NCI-H2196 treated with DMSO at 0.1 percent for 48 hours (cell line): Measurements from ENCODE around the gene ADORA3.

Experiments used
- DNase-seq: peaks from one replicate; lab custom pipeline; 2025; ENCODE audit not compliant: unreplicated experiment; lab: John Stamatoyannopoulos, UW

The ADORA3 gene

DNA sequence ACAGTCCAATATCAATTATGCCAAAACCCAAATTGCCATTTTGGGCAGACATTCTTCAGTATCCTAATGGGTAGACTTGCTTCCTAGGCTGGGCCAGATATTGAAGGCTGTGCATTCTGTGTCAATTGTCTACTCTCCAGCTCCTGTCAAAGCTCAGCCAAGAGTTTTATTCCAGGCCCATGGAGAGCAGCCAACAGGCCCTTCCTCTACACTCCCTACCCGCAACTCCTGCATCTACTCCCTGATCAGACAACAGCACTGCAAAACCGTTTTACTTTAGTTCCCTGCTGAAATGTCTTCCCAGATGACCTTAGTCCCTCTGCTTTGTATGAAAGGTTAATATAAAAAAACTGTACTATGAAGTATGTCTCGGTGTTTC, 6.6 kb upstream of the ADORA3 start:
- no peak for DNase-seq

GRCh38 chr1:111507411-111508201, 4.2 kb upstream of the ADORA3 start:
- no peak for DNase-seq

- DNase-seq: no peak
Measured at GRCh38 chr1:111506561-111506960, 3.1 kb upstream of the ADORA3 start.

DNA sequence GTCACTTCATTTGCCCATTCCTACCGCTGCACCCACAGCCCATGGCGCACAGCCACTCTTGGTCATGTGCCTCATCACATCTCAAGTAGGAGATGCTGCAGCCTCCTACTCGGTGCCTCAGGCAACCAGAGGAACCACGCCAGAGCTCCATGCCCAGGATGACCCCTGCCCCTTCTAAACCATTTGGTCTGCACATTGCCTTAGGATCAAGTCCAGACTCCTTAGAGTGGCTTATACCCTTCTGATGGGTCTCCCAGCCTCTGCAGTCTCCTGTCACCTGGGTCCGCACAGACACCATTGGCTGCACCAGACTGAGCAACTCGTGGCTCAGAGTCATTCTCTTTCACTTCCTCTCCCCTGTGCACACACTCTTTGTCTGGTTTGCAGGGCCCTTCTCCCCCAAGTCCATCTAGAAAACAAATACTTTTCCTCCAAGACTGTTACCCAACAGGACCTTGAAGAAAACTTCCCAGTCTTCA, 2.2 kb upstream of the ADORA3 start:
- no peak for DNase-seq

- DNase-seq: no peak
Measured at GRCh38 chr1:111504097-111504496, 664 bp upstream of the ADORA3 start.

GRCh38 chr1:111501645-111502044, 1.8 kb downstream of the ADORA3 start:
- DNase-seq: no peak

DNA sequence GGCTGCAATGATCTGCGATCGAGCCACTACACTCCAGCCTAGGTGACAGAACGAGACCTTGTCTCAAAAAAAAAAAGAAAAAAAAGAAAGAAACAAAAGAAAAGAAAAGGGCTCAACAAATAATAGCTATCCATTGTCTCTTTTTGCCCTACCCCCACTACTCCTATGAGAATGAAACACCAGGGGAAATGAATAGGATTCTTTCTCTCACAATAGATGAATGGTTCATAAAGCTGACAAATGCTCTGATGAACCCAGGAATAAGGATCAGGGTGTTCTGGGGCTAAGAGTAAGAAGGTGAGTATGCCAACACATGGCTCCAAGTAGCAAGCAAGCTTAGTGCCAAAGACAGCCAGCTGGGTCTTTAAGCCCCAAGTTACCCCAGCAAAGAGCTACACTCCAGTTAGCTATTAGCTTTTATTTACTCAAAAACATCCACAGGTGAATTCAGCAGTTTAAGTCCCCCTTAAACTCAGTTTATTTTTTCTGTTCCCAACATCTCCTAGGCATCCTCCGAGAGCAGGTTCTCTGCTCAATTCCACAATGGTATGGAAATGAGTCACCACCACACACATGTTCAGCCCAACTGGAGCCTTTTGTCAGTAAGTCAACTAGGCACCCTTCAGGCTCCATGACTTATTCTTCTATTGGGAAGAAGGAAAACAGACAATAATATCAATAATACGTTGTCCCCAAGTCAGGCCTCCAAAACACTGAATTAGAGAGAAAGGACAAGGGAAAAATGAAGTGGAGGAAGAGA, 4.2 kb downstream of the ADORA3 start:
- DNase-seq: no peak

GRCh38 chr1:111497592-111497991, 5.8 kb downstream of the ADORA3 start:
- DNase-seq: no peak

DNA sequence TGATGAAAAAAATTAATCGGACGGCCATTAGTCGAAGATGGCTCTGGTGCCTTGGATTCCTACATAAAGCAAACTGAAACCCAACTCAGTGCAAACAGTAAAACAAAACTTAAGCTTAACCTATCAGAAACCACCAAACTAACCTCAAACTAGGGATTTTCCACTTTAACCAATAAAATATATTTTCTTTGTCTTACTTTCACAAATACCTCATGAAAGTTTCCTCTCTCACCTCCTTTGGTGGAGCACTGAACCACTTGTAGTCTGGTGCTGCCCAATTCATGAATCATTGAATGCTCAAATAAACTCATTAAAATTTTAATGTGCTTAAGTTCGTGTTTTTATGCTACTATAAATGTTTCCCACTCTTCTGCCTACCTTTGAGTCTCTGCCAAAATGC, 7.0 kb downstream of the ADORA3 start:
- DNase-seq: no peak

DNA sequence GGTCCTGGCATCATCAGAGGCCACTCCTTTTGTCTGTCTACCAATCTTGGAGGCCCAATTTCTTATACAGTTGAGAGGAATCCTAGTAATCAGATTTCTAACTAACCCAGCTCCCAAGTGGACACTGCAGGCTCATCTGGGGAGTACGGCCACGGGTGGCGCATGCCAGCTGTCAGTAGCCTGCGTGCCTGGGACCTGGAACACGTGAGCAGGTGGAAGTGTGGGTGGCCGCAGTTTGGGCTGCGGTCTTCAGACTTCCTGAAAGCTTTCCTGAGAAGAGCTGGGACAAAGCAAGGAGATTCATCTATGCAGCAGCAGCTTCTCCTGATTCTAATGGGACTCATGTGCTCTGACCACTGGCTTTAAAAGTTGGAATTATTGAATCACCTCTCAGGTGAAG, 12.4 kb downstream of the ADORA3 start:
- DNase-seq: no peak

- DNase-seq: no peak
Measured at GRCh38 chr1:111490220-111490619, 13.2 kb downstream of the ADORA3 start.

DNA sequence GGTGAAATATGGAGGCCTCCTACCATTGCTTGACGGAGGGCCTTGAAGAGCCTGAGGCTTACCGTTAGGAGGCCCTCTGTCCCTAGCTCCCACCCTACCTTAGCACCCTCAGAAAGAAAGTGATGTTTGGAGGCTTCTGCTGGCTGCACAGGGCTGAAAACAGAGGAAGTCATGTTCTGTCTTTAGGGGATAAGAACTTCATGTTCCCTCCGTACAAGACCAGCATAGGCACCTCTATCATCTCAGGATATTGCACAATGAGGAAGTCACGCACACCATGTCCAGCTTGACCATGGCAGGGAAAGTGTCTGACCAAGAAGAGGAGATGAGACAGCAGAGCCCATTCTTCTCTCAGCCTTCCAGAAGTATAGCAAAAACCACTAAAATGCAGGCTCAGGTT, 13.8 kb downstream of the ADORA3 start:
- no peak for DNase-seq

GRCh38 chr1:111488669-111489068, 14.8 kb downstream of the ADORA3 start:
- DNase-seq: no peak

DNA sequence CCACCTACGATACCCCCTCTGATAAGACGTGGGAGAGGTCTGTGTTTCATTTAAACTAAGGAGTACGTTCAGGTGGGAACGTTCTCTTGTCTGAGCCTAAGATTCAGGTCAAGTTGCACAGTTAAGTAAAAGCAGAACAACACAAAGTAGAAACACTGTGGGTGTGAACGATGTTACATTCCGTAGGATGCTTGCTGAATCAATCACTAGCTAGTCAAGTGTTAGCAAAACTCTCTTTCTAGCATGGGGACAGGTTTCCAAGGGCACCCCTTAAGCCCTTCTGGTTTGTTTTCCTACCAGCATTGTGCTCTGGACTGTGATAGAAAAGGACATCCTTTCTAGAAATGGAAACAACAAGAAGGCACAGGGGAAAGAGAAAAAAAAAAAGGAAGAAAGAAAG, 16.3 kb downstream of the ADORA3 start:
- no peak for DNase-seq

DNA sequence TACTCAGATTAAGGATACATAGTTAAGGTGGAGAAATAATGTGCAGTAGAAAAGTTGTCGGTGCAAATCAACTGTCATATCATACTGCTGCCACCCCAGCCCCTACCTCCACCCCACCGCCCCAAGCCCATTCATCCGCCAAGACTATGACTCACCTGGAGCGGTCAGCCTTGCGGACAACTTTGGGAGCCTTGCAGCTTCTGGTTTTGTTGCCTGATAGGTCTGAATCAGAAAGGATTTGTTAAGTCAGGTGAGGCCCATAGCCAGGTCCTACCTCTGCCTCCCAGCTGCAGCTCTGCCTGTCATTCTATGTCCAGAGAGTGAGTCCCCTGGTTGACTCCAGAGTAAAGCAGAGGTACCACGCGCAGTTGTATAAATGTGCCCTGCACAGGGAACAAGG, 17.0 kb downstream of the ADORA3 start:
- DNase-seq: no peak

DNA sequence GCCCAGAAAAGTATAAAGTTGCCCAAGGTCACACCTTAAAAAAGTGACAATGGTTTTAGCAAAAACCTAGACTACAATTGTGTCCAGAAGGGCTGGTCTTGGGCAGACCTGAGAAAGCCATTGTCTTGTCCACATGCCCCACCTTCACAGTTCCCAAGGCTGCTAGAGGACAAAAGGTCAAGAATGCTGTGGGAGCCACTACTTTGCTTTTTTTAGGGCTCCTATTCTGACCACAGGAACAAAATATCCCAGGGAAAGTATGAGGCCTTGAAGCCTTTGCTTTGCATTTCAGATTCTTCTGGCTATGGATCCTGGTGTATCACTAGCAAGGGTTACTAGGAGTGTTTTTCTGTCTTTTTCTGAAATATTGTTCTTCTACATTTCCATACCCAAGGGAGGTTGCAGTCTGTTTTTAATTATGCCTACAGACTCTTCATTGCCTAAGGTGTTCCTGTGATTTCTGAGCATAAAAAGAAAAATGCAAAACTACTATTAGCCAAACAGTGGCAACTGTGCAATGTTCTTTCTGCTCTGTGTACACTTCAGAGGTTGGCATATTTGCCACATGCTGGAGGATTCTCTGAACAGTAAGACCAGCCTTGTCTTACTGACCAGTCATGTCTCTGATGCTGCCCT, 18.9 kb downstream of the ADORA3 start:
- no peak for DNase-seq

- DNase-seq: no peak
Measured at GRCh38 chr1:111483876-111484275, 19.6 kb downstream of the ADORA3 start.

- no peak for DNase-seq
Measured at GRCh38 chr1:111483166-111483565, 20.3 kb downstream of the ADORA3 start.

DNA sequence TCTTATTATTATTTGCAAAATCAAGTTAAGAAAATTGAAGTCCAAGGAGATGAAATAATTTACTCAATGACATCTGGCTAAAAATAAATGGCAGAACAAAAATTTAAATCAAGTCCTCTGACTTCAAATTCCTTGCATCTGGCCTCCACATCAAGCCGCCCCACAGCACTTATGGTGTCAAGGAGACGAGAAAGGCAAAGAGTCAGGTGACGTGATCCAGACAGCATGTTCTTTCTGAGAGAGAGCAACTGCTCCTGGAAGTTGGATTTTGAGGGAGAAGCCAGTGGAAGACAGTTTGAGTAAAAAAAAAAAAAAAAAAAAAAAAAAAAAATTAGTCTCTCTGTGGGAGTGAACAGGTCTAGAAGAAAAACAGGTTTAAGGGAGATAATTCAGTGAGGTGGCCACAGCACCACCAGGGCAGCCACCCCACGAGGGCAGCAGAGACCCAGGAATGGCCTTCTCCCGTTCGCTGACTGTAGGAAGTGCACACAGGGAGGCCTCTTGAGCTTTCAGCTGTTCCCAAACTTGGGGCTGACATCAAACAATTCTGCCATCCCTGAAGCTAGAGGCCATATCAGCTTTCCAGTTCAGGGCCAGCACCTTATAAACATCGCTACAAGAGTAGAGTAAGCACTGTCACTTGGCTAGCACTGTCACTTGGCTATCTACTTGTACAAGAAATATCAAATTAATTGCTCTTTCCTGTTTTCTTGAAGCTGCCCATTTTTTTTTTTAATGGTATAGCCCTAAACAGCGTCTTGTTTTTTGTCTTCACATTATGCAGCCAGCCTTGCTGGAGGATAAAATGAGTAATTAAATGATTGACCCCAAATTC, 21.8 kb downstream of the ADORA3 start:
- peak; percentile 70 for DNase-seq

GRCh38 chr1:111480674-111481073, 22.8 kb downstream of the ADORA3 start:
- no peak for DNase-seq

DNA sequence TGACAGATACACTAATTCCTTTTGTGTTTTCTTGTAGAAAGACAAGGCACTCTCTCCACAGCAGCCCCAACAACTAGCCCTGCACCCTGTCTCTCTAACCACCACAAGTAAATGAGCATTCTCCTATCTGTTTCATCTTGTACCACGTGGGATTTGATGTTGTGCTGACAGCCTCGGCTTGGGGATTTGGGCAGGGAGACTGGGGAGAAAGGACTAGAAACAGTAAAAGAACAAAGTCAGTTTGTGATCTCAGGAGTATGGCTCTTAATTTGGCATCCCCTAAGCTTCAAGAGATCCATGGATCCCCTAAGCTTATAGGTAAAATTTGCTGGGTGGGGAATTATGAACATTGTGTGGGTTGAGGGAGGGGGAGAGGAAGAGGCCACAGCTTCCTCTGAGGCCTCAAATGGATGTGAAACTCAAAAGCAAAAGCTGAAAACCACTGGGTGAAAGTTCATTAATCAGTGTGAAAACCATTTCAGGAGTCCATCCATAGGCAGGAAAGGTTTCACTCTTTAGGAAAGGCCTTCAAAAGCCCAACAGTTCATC, 26.6 kb downstream of the ADORA3 start:
- no peak for DNase-seq
